Spleen (tissue), 11 donors: ENCODE data around the gene CCDC86. TPM values are rescaled to one million over a fixed set of nuclear protein-coding genes. Genes with fewer than 3 reads are reported as not detected.
A peak's percentile ranks its signal among the peaks of the same experiment; 100 is the strongest.

Experiments used
- DNase-seq: peaks from one replicate; pipeline ENCODE4 v3.0.0-alpha.2; 2020
- H3K27ac ChIP-seq, 8 donors: fragments of 200-600 bp; sonication (generic) in 7 of 8; 1 replicate in 4 of 8; 2 replicates in 4 of 8; pipeline versions ENCODE4 v1.5.0 to v1.8.0; 2016 to 2021; ENCODE audit warnings: inconsistent platforms in 4 of 8, mild to moderate bottlenecking in 4 of 8, moderate library complexity in 1 of 8
- H3K27me3 ChIP-seq, 7 donors: fragments of 200-600 bp; sonication (generic) in 6 of 7; replicated peaks in 1 of 7; 1 replicate in 4 of 7; 2 replicates in 3 of 7; pipeline versions ENCODE4 v1.5.0 to v1.8.0; 2016 to 2021; ENCODE audit warnings: inconsistent platforms in 3 of 7, mild to moderate bottlenecking in 1 of 7
- H3K36me3 ChIP-seq, 6 donors: fragments of 200-600 bp; sonication (generic) in 5 of 6; 1 replicate in 4 of 6; 2 replicates in 2 of 6; pipeline versions ENCODE4 v1.5.0 to v1.8.0; 2016 to 2021; ENCODE audit warnings: inconsistent platforms in 2 of 6
- H3K4me1 ChIP-seq, 6 donors: fragments of 200-600 bp; sonication (generic) in 5 of 6; 1 replicate in 3 of 6; 2 replicates in 3 of 6; pipeline versions ENCODE4 v1.5.0 to v1.8.0; 2016 to 2021; ENCODE audit warnings: inconsistent platforms in 3 of 6
- H3K4me3 ChIP-seq, 8 donors: fragments of 200-600 bp; sonication (generic) in 7 of 8; 1 replicate in 4 of 8; 2 replicates in 4 of 8; pipeline versions ENCODE4 v1.5.0 to v1.8.0; 2016 to 2021; ENCODE audit warnings: inconsistent platforms in 4 of 8, mild to moderate bottlenecking in 4 of 8, moderate library complexity in 2 of 8
- H3K9me3 ChIP-seq, 8 donors: fragments of 200-600 bp; sonication (generic) in 7 of 8; 1 replicate in 4 of 8; 2 replicates in 4 of 8; pipeline versions ENCODE4 v1.5.0 to v1.8.0; 2016 to 2021; ENCODE audit warnings: inconsistent platforms in 4 of 8
- POLR2A ChIP-seq, 3 donors: fragments of 450-650 bp; IDR thresholded peaks; one replicate each; pipeline ENCODE4 v1.5.1; 2017; ENCODE audit warnings: antibody characterized with exemption in 3 of 3, mild to moderate bottlenecking in 1 of 3
- POLR2AphosphoS5 ChIP-seq, 3 donors: sonication (generic); formaldehyde crosslinking; IDR thresholded peaks; one replicate each; pipeline ENCODE4 v1.5.1; 2017; ENCODE audit warnings: antibody characterized with exemption in 3 of 3
- WGBS, 5 donors: extraction: QIAGEN DNeasy Blood & Tissue Kit in 3 of 5; methylation state at CpG; one replicate each; pipeline versions ENCODE4 v1.1.5 to v1.1.7; 2013 to 2018; 5-methylcytosine and 5-hydroxymethylcytosine counted together
- intact Hi-C: fragments of 100-400 bp; cut with DNase I; formaldehyde crosslinking; loops from one replicate; pipeline ENCODE4 v1.15.0; 2023; ENCODE audit warnings: low total_unique reads
- polyA plus RNA-seq, 3 donors: library from polyadenylated mRNA; stranded (reverse); fragments of 200-250 nt; gene quantifications; one replicate each; pipeline ENCODE4 v1.2.1, GENCODE V29; 2013
- total RNA-seq, 7 donors: library from RNA; depleted of rRNA in 3 of 7; stranded (reverse); fragments of >200 nt in 3 of 7; fragmentation: NEBNext Ultra II Directional in 4 of 7; extraction: Animal tissue kit (Norgen Biotek cat#: 25700) in 4 of 7; gene quantifications; one replicate each; pipeline versions ENCODE4 v1.1.0 to v1.2.1, GENCODE V29; 2016 to 2021
- TF ChIP-seq, protein P1 (sequence below), 11 experiments: fragments of 200-600 bp in 7 of 11; fragments of 450-650 bp in 4 of 11; sonication (generic) in 4 of 11; IDR thresholded peaks in 8 of 11; conservative IDR thresholded peaks in 3 of 11; 1 replicate in 7 of 11; 2 replicates in 4 of 11; pipeline versions ENCODE4 v1.4.0 to v1.8.0; 2016 to 2021; ENCODE audit warnings: antibody characterized with exemption in 11 of 11, inconsistent platforms in 4 of 11, mild to moderate bottlenecking in 1 of 11
- donor health status: healthy with polysubstance abuse.
- donor health status: DM: no; HTN: no; CAD: no; lungs with moderate emphysema.
- donor health status: DM: no; HTN: no; CAD: no.
- donor health status: Bipolar disorder and iron deficiency.
- donor health status: healthy.
- donor health status: DM: no; HTN: no; CAD: no.
- donor health status: DM: yes; HTN: yes; CAD: no.

The CCDC86 gene
- total and polyA plus RNA-seq, 10 donors, result 7.6 to 21.6 (median 12.3) TPM

GRCh38 chr11:60844045-60844869 lies 2.3 kb downstream of the CCDC86 start:
- H3K27me3 ChIP-seq, result no peaks in the 10 kb centered on the region
- intact Hi-C loops, result loop anchor here (5.0 kb wide), 1 partner anchor 58 kb away; no protein-coding TSS in a partner anchor
- WGBS, 5 donors, result 64 to 78% (median 74%) methylated on average over 10 of the region's 10 CpGs
- peaks cover 20 to 59% (median 44%) of the 10 kb centered on the region in 6 donors for H3K4me1 ChIP-seq
- H3K4me3 ChIP-seq, result peak overlapping the region in 5 of 8 donors; percentile 76 to 99 (median 87)
- H3K27ac ChIP-seq, result no peak overlapping the region
- TF ChIP-seq POLR2AphosphoS5 (IDR thresholded peaks at IDR 0.05) (no peak), POLR2A (IDR thresholded peaks at IDR 0.05) (no peak)
- TF ChIP-seq, protein P1, sequence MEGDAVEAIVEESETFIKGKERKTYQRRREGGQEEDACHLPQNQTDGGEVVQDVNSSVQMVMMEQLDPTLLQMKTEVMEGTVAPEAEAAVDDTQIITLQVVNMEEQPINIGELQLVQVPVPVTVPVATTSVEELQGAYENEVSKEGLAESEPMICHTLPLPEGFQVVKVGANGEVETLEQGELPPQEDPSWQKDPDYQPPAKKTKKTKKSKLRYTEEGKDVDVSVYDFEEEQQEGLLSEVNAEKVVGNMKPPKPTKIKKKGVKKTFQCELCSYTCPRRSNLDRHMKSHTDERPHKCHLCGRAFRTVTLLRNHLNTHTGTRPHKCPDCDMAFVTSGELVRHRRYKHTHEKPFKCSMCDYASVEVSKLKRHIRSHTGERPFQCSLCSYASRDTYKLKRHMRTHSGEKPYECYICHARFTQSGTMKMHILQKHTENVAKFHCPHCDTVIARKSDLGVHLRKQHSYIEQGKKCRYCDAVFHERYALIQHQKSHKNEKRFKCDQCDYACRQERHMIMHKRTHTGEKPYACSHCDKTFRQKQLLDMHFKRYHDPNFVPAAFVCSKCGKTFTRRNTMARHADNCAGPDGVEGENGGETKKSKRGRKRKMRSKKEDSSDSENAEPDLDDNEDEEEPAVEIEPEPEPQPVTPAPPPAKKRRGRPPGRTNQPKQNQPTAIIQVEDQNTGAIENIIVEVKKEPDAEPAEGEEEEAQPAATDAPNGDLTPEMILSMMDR (IDR thresholded peaks at IDR 0.05 in 8 of 11, conservative IDR thresholded peaks at IDR 0.05 in 3 of 11), result no peak
- peaks cover 0 to 39% (median 22%) of the 10 kb centered on the region in 6 donors for H3K36me3 ChIP-seq
- no peak for DNase-seq
- no peaks in the 10 kb centered on the region for H3K9me3 ChIP-seq

GRCh38 chr11:60844870-60845221 lies 2.9 kb downstream of the CCDC86 start:
- intact Hi-C loops, result loop anchor here (5.0 kb wide), 1 partner anchor 57 kb away; no protein-coding TSS in a partner anchor
- DNase-seq, result no peak
- TF ChIP-seq POLR2AphosphoS5 (IDR thresholded peaks at IDR 0.05), result no peak
- TF ChIP-seq POLR2A (IDR thresholded peaks at IDR 0.05), result no peak
- TF ChIP-seq, protein P1 (IDR thresholded peaks at IDR 0.05 in 8 of 11, conservative IDR thresholded peaks at IDR 0.05 in 3 of 11), result no peak
- Histone ChIP-seq H3K36me3 (peaks cover 0 to 44% (median 28%) of the 10 kb centered on the region in 6 donors), H3K9me3 (no peaks in the 10 kb centered on the region), H3K4me1 (peaks cover 20 to 59% (median 44%) of the 10 kb centered on the region in 6 donors), H3K27me3 (no peaks in the 10 kb centered on the region), H3K27ac (no peak overlapping the region), H3K4me3 (peak overlapping the region in 2 of 8 donors; percentile 76 to 86)
- 41 to 66% (median 54%) methylated on average over 4 of the region's 4 CpGs for WGBS, 5 donors

DNA sequence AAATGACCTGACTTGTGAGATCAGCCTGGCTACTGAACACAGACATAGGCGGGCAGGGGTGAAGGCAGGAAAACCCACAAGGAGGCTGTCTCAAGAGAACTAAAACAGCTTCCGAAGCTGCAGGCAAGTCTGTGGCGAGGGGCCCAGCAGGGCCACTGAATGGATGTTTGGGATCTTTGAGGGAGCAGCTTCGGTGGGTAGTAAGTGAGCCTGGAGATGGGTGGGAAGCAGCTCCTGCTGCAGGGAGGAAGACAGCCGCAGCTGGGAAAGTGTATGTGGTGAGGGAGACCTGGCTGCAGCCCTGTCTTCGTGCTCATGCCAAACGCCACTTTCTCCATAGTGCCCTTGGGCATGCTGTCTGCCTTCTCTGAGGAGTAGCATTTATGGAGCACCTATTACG lies 3.4 kb downstream of the CCDC86 start:
- H3K36me3 ChIP-seq, result peaks cover 0 to 49% (median 33%) of the 10 kb centered on the region in 6 donors
- H3K27me3 ChIP-seq, result no peaks in the 10 kb centered on the region
- DNase-seq, result no peak
- H3K27ac ChIP-seq, result no peak overlapping the region
- intact Hi-C loops, result no loop called here
- no peak overlapping the region for H3K4me3 ChIP-seq
- WGBS, 5 donors, result 82 to 87% (median 86%) methylated on average over 8 of the region's 8 CpGs
- TF ChIP-seq, protein P1 (IDR thresholded peaks at IDR 0.05 in 8 of 11, conservative IDR thresholded peaks at IDR 0.05 in 3 of 11), result no peak
- TF ChIP-seq POLR2A (IDR thresholded peaks at IDR 0.05) (no peak), POLR2AphosphoS5 (IDR thresholded peaks at IDR 0.05) (no peak)
- peaks cover 20 to 59% (median 44%) of the 10 kb centered on the region in 6 donors for H3K4me1 ChIP-seq
- H3K9me3 ChIP-seq, result no peaks in the 10 kb centered on the region

- no peak for DNase-seq
- H3K4me1 ChIP-seq, result peaks cover 20 to 43% (median 34%) of the 10 kb centered on the region in 6 donors
- H3K4me3 ChIP-seq, result no peak overlapping the region
- intact Hi-C loops, result no loop called here
- TF ChIP-seq, protein P1 (IDR thresholded peaks at IDR 0.05 in 8 of 11, conservative IDR thresholded peaks at IDR 0.05 in 3 of 11), result no peak
- TF ChIP-seq POLR2AphosphoS5 (IDR thresholded peaks at IDR 0.05) (no peak), POLR2A (IDR thresholded peaks at IDR 0.05) (no peak)
- 74 to 84% (median 75%) methylated on average over 13 of the region's 13 CpGs for WGBS, 5 donors
- no peaks in the 10 kb centered on the region for H3K9me3 ChIP-seq
- H3K36me3 ChIP-seq, result peaks cover 0 to 69% (median 50%) of the 10 kb centered on the region in 6 donors
- no peaks in the 10 kb centered on the region for H3K27me3 ChIP-seq
- no peak overlapping the region for H3K27ac ChIP-seq
These were observed 5.4 kb downstream of the CCDC86 start for GRCh38 chr11:60847281-60847680.
